NCI-H2107 treated with DMSO at 0.1 percent for 48 hours (cell line): ENCODE measurements around the gene FAM135A.
A peak's percentile ranks its signal among the peaks of the same experiment; 100 is the strongest.
"Not testable (repeated sequence)": the region's sequence is repeated elsewhere in the genome, so short reads cannot be mapped to it uniquely, and the experiment has no call there.

Experiments
- DNase-seq: peaks from one replicate; lab custom pipeline; 2025; ENCODE audit not compliant: unreplicated experiment; lab: John Stamatoyannopoulos, UW

The FAM135A gene

GRCh38 chr6:70537266-70537665 is 124.0 kb downstream of the FAM135A start:
- no peak for DNase-seq

GRCh38 chr6:70538376-70538775 is 125.1 kb downstream of the FAM135A start:
- no peak for DNase-seq

GRCh38 chr6:70547313-70547712 is 134.0 kb downstream of the FAM135A start:
- no peak for DNase-seq

GRCh38 chr6:70547905-70548304 is 134.6 kb downstream of the FAM135A start:
- no peak for DNase-seq

GRCh38 chr6:70549327-70549726 is 136.0 kb downstream of the FAM135A start:
- no peak for DNase-seq

- no peak for DNase-seq
These were observed 138.3 kb downstream of the FAM135A start for GRCh38 chr6:70551566-70551965.

GRCh38 chr6:70552286-70552940 is 139.1 kb downstream of the FAM135A start:
- not testable (repeated sequence) for DNase-seq

- no peak for DNase-seq
These were observed 139.7 kb downstream of the FAM135A start for GRCh38 chr6:70552974-70553373.

GRCh38 chr6:70557998-70558397 is 144.7 kb downstream of the FAM135A start:
- no peak for DNase-seq

GRCh38 chr6:70562401-70562800 is 149.1 kb downstream of the FAM135A start:
- DNase-seq: not testable (repeated sequence)

GRCh38 chr6:70563530-70563929 is 150.2 kb downstream of the FAM135A start:
- DNase-seq: no peak

GRCh38 chr6:70566751-70567382 is 153.6 kb downstream of the FAM135A start, which contains the start of gene SDHAF4:
Gene SDHAF4, plus strand, starts transcription at chr6:70566930. Its CDS starts 11 bp downstream, at chr6:70566941.
- DNase-seq: peak; percentile 71

GRCh38 chr6:70574643-70575042 is 161.3 kb downstream of the FAM135A start:
- DNase-seq: no peak

GRCh38 chr6:70575899-70576495 is 162.7 kb downstream of the FAM135A start:
- DNase-seq: no peak

GRCh38 chr6:70586114-70586513 is 172.8 kb downstream of the FAM135A start:
- no peak for DNase-seq

- no peak for DNase-seq
These were observed 177.1 kb downstream of the FAM135A start for GRCh38 chr6:70590400-70590799.

GRCh38 chr6:70592391-70593117 is 179.2 kb downstream of the FAM135A start:
- DNase-seq: no peak

GRCh38 chr6:70593118-70593486 is 179.8 kb downstream of the FAM135A start:
- no peak for DNase-seq

- DNase-seq: no peak
These were observed 185.9 kb downstream of the FAM135A start for GRCh38 chr6:70599187-70599586.

- no peak for DNase-seq
These were observed 187.7 kb downstream of the FAM135A start for GRCh38 chr6:70601014-70601413.

GRCh38 chr6:70604254-70604653 is 190.9 kb downstream of the FAM135A start:
- DNase-seq: no peak

- DNase-seq: not testable (repeated sequence)
These were observed 194.1 kb downstream of the FAM135A start for GRCh38 chr6:70607371-70607770.
